ENCODE data around the gene PUS1. TPM values are rescaled to one million over a fixed set of nuclear protein-coding genes. Genes with fewer than 3 reads are reported as not detected.
A peak's percentile ranks its signal among the peaks of the same experiment; 100 is the strongest.

PUS1 gene
- total RNA-seq, 1 experiment from 2014 or later, result 103 TPM

- H3K4me1 ChIP-seq (ENCODE audit: insufficient read depth, low read length, poor library complexity, severe bottlenecking), result peaks cover 12% of the 10 kb centered on the region
- intact Hi-C loops (cut with micrococcal nuclease; ENCODE audit: unreplicated experiment), result no loop called here
- CTCF ChIA-PET, result no interaction called here
- TSS peak; percentile 39 for BruUV-seq (replicated peaks)
- no peak overlapping the region for H3K27ac ChIP-seq (ENCODE audit: low read depth, low read length, poor library complexity, severe bottlenecking)
- no peaks in the 10 kb centered on the region for H3K9me3 ChIP-seq (ENCODE audit: low read depth, low read length, poor library complexity, severe bottlenecking)
- H3K36me3 ChIP-seq (ENCODE audit: insufficient read depth, low read length, poor library complexity, severe bottlenecking), result peaks cover 4% of the 10 kb centered on the region
- no peak overlapping the region for H3K4me3 ChIP-seq (ENCODE audit: low read depth, low read length, poor library complexity, severe bottlenecking)
- H3K27me3 ChIP-seq (replicated peaks; ENCODE audit: insufficient read depth, low read depth, low read length, poor library complexity), result no peaks in the 10 kb centered on the region
- no peak for TF ChIP-seq CTCF (conservative IDR thresholded peaks at IDR 0.05; ENCODE audit: low read depth, low read length)
- no peak for TF ChIP-seq EZH2 (IDR thresholded peaks at IDR 0.05; ENCODE audit: borderline replicate concordance, low read depth, low read length, poor library complexity, severe bottlenecking)
- POLR2A ChIA-PET (ENCODE audit: low non-redundant PET), result no interaction called here
- DNase-seq (ENCODE audit: low spot score), result no peak
Measured at GRCh38 chr12:131897875-131898274, 31.2 kb upstream of the PUS1 start.

- POLR2A ChIA-PET (ENCODE audit: low non-redundant PET), result interaction anchor here (0.6 kb wide), 1 partner anchor 135 kb away, joined by 5 read pairs; no protein-coding TSS in a partner anchor
- intact Hi-C loops (cut with micrococcal nuclease; ENCODE audit: unreplicated experiment), result no loop called here
- Histone ChIP-seq H3K9me3 (ENCODE audit: low read depth, low read length, poor library complexity, severe bottlenecking) (no peaks in the 10 kb centered on the region), H3K4me3 (ENCODE audit: low read depth, low read length, poor library complexity, severe bottlenecking) (no peak overlapping the region), H3K27ac (ENCODE audit: low read depth, low read length, poor library complexity, severe bottlenecking) (no peak overlapping the region), H3K4me1 (ENCODE audit: insufficient read depth, low read length, poor library complexity, severe bottlenecking) (peaks cover 6% of the 10 kb centered on the region), H3K36me3 (ENCODE audit: insufficient read depth, low read length, poor library complexity, severe bottlenecking) (peaks cover 4% of the 10 kb centered on the region), H3K27me3 (replicated peaks; ENCODE audit: insufficient read depth, low read depth, low read length, poor library complexity) (no peaks in the 10 kb centered on the region)
- BruUV-seq (replicated peaks), result no TSS peak
- no peak for DNase-seq (ENCODE audit: low spot score)
- TF ChIP-seq EZH2 (IDR thresholded peaks at IDR 0.05; ENCODE audit: borderline replicate concordance, low read depth, low read length, poor library complexity, severe bottlenecking), result no peak
- TF ChIP-seq CTCF (conservative IDR thresholded peaks at IDR 0.05; ENCODE audit: low read depth, low read length), result no peak
- CTCF ChIA-PET, result no interaction called here
Measured at GRCh38 chr12:131900397-131900796, 28.7 kb upstream of the PUS1 start.

GRCh38 chr12:131901431-131902331 is 27.4 kb upstream of the PUS1 start:
- DNase-seq (ENCODE audit: low spot score), result no peak
- no TSS peak for BruUV-seq (replicated peaks)
- intact Hi-C loops (cut with micrococcal nuclease; ENCODE audit: unreplicated experiment), result no loop called here
- no peaks in the 10 kb centered on the region for H3K27me3 ChIP-seq (replicated peaks; ENCODE audit: insufficient read depth, low read depth, low read length, poor library complexity)
- TF ChIP-seq CTCF (conservative IDR thresholded peaks at IDR 0.05; ENCODE audit: low read depth, low read length), result no peak
- no peak for TF ChIP-seq EZH2 (IDR thresholded peaks at IDR 0.05; ENCODE audit: borderline replicate concordance, low read depth, low read length, poor library complexity, severe bottlenecking)
- no peaks in the 10 kb centered on the region for H3K4me1 ChIP-seq (ENCODE audit: insufficient read depth, low read length, poor library complexity, severe bottlenecking)
- no peak overlapping the region for H3K4me3 ChIP-seq (ENCODE audit: low read depth, low read length, poor library complexity, severe bottlenecking)
- no peaks in the 10 kb centered on the region for H3K9me3 ChIP-seq (ENCODE audit: low read depth, low read length, poor library complexity, severe bottlenecking)
- POLR2A ChIA-PET (ENCODE audit: low non-redundant PET), result no interaction called here
- CTCF ChIA-PET, result no interaction called here
- H3K27ac ChIP-seq (ENCODE audit: low read depth, low read length, poor library complexity, severe bottlenecking), result peak overlapping the region; percentile 30
- peaks cover 4% of the 10 kb centered on the region for H3K36me3 ChIP-seq (ENCODE audit: insufficient read depth, low read length, poor library complexity, severe bottlenecking)

All from A673 (cell line).